Activated T-helper 1 cell treated with anti-CD3 and anti-CD28 coated beads, Interleukin-2, amount 50 U/mL, for 16 hours (primary cell): ENCODE measurements around the gene COPZ1.

Experiments used
- DNase-seq, 2 donors: peaks; one replicate each; pipeline ENCODE4 v3.0.0-alpha.2; 2020; ENCODE audit warnings: low read depth in 1 of 2, low spot score in 1 of 2

The COPZ1 gene

GRCh38 chr12:54376596-54376995 is 51.7 kb downstream of the COPZ1 start:
- DNase-seq = no peak

- no peak for DNase-seq
Measured at GRCh38 chr12:54377007-54377406, 52.1 kb downstream of the COPZ1 start.

GRCh38 chr12:54377797-54378515 is 53.0 kb downstream of the COPZ1 start:
- no peak for DNase-seq

- DNase-seq = no peak
Measured at GRCh38 chr12:54378796-54379397, 54.0 kb downstream of the COPZ1 start.

GRCh38 chr12:54379398-54380201 is 54.7 kb downstream of the COPZ1 start:
- DNase-seq = peak; percentile 80 to 81

- DNase-seq = no peak
Measured at GRCh38 chr12:54381136-54381535, 56.2 kb downstream of the COPZ1 start.

- DNase-seq = no peak
Measured at GRCh38 chr12:54383041-54383609, 58.2 kb downstream of the COPZ1 start.

- DNase-seq = no peak
Measured at GRCh38 chr12:54384591-54385041, 59.7 kb downstream of the COPZ1 start, which contains the start of gene ZNF385A. Gene ZNF385A, minus strand, starts transcription at chr12:54384733. Its CDS starts 219 bp downstream, at chr12:54384514.

GRCh38 chr12:54385251-54385914 is 60.5 kb downstream of the COPZ1 start:
- DNase-seq = no peak

GRCh38 chr12:54386403-54387113 is 61.6 kb downstream of the COPZ1 start:
- DNase-seq = no peak

- no peak for DNase-seq
Measured at GRCh38 chr12:54387114-54387467, 62.2 kb downstream of the COPZ1 start.

GRCh38 chr12:54388237-54389133 is 63.6 kb downstream of the COPZ1 start:
- DNase-seq = no peak

- DNase-seq = no peak
Measured at GRCh38 chr12:54389134-54389508, 64.2 kb downstream of the COPZ1 start.

GRCh38 chr12:54389607-54390175 is 64.8 kb downstream of the COPZ1 start:
- DNase-seq = no peak

GRCh38 chr12:54390176-54390667 is 65.3 kb downstream of the COPZ1 start:
- no peak for DNase-seq

GRCh38 chr12:54390668-54391551 is 66.0 kb downstream of the COPZ1 start:
- DNase-seq = peak; percentile 29 to 59

- no peak for DNase-seq
Measured at GRCh38 chr12:54392485-54393206, 67.7 kb downstream of the COPZ1 start.
